IMR-90 (cell line): ENCODE measurements around the gene FSTL1.

ENCODE experiments used
- CHD1 ChIP-seq: IDR thresholded peaks from 2 replicates; pipeline ENCODE4 v1.6.1; 2012; ENCODE audit warnings: low read depth, low read length, improper control_type of control experiment
- FOS ChIP-seq: fragments of 150-350 bp; IDR thresholded peaks from 2 replicates; pipeline ENCODE4 v1.6.1; 2016; ENCODE audit warnings: low read depth, low read length
- MAFK ChIP-seq: IDR thresholded peaks from 2 replicates; pipeline ENCODE4 v1.6.1; 2012; ENCODE audit warnings: low read depth, low read length, improper control_type of control experiment
- POLR2A ChIP-seq: IDR thresholded peaks from 2 replicates; pipeline ENCODE4 v1.6.1; 2012; ENCODE audit warnings: mild to moderate bottlenecking, low read depth, low read length
- RAD21 ChIP-seq: IDR thresholded peaks from 2 replicates; pipeline ENCODE4 v1.6.1; 2012; ENCODE audit warnings: low read length, improper control_type of control experiment
- RFX5 ChIP-seq: IDR thresholded peaks from 2 replicates; pipeline ENCODE4 v1.8.0; 2012; ENCODE audit warnings: low read depth, mild to moderate bottlenecking, low read length, moderate library complexity
- TF ChIP-seq, protein P1 (sequence below): conservative IDR thresholded peaks from 2 replicates; pipeline ENCODE4 v1.5.1; 2012; ENCODE audit warnings: mild to moderate bottlenecking, low read depth, low read length, improper control_type of control experiment
- TF ChIP-seq, protein P2 (sequence below): fragments of 150-350 bp; IDR thresholded peaks from 2 replicates; pipeline ENCODE4 v1.6.1; 2016; ENCODE audit warnings: low read depth, mild to moderate bottlenecking, low read length, moderate library complexity, borderline replicate concordance

DNA sequence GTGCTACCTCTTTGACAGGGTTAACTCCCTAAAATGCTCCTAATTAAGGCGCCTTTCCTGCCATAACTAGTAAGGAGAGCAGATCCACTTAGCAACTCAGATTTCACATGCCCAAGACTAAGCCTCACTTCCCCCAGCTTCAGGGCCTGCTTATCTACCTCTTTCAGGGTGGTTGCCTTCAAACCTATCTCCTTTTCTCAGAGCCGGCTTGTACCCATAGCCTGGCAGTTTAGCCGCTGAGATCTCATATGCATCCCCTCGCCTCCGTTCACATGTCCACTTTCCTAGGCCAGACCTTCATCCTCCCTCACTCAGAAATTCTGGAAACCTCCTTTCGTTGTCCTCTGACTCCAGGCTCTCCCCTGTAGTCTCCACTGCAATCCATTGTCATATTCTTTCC lies 1.0 kb upstream of the FSTL1 start:
- TF ChIP-seq, protein P1, sequence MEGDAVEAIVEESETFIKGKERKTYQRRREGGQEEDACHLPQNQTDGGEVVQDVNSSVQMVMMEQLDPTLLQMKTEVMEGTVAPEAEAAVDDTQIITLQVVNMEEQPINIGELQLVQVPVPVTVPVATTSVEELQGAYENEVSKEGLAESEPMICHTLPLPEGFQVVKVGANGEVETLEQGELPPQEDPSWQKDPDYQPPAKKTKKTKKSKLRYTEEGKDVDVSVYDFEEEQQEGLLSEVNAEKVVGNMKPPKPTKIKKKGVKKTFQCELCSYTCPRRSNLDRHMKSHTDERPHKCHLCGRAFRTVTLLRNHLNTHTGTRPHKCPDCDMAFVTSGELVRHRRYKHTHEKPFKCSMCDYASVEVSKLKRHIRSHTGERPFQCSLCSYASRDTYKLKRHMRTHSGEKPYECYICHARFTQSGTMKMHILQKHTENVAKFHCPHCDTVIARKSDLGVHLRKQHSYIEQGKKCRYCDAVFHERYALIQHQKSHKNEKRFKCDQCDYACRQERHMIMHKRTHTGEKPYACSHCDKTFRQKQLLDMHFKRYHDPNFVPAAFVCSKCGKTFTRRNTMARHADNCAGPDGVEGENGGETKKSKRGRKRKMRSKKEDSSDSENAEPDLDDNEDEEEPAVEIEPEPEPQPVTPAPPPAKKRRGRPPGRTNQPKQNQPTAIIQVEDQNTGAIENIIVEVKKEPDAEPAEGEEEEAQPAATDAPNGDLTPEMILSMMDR: no peak
- TF ChIP-seq RAD21 (no peak), MAFK (no peak), CHD1 (no peak), RFX5 (no peak), POLR2A (no peak), FOS (no peak)
- TF ChIP-seq, protein P2, sequence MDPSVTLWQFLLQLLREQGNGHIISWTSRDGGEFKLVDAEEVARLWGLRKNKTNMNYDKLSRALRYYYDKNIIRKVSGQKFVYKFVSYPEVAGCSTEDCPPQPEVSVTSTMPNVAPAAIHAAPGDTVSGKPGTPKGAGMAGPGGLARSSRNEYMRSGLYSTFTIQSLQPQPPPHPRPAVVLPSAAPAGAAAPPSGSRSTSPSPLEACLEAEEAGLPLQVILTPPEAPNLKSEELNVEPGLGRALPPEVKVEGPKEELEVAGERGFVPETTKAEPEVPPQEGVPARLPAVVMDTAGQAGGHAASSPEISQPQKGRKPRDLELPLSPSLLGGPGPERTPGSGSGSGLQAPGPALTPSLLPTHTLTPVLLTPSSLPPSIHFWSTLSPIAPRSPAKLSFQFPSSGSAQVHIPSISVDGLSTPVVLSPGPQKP: no peak
